WTC11 (cell line): Measurements from ENCODE around the gene GPC1. TPM values are rescaled to one million over a fixed set of nuclear protein-coding genes. Genes with fewer than 3 reads are reported as not detected.

Source experiments
- ATAC-seq: fragments of 200-7000 bp; cut with Tn5 transposase; 2 replicates; pipeline ENCODE4 v1.10.0; 2021; ENCODE audit warnings: mild to moderate bottlenecking, moderate library complexity
- CTCF ChIA-PET: fragments of 300-600 bp; sonication (Branson Sonifier 250); formaldehyde crosslinking; loops from one replicate; lab custom pipeline; 2021; ENCODE audit warnings: antibody characterized with exemption; lab: Charles Lee
- POLR2A ChIA-PET: fragments of 350-600 bp; sonication (Branson Sonifier 250); formaldehyde crosslinking; loops from one replicate; lab custom pipeline; 2021; ENCODE audit warnings: antibody characterized with exemption; lab: Charles Lee
- DNase-seq: peaks from one replicate; pipeline ENCODE4 v3.0.0; 2021; ENCODE audit warnings: low spot score
- H3K27ac Mint-ChIP-seq: 2 replicates; pipeline ENCODE4 v1.8.0; 2021; ENCODE audit warnings: mixed read lengths
- H3K27me3 Mint-ChIP-seq: 2 replicates; pipeline ENCODE4 v1.8.0; 2021; ENCODE audit warnings: low read depth, mild to moderate bottlenecking, moderate library complexity, mixed read lengths
- H3K36me3 Mint-ChIP-seq: 2 replicates; pipeline ENCODE4 v1.8.0; 2021; ENCODE audit warnings: mixed read lengths
- H3K4me1 Mint-ChIP-seq: 2 replicates; pipeline ENCODE4 v1.8.0; 2022; ENCODE audit warnings: mixed read lengths
- H3K4me3 Mint-ChIP-seq: 2 replicates; pipeline ENCODE4 v1.8.0; 2021; ENCODE audit warnings: mild to moderate bottlenecking, moderate library complexity, mixed read lengths
- H3K9me3 Mint-ChIP-seq: 2 replicates; pipeline ENCODE4 v1.8.0; 2021; ENCODE audit warnings: mixed read lengths
- ELF4 ChIP-seq: sonication (generic); formaldehyde crosslinking; IDR thresholded peaks from 2 replicates; pipeline ENCODE4 v1.8.1; 2022; ENCODE audit warnings: low read depth, mild to moderate bottlenecking, moderate library complexity, missing genetic modification reagents
- FOXP1 ChIP-seq: sonication (generic); formaldehyde crosslinking; IDR thresholded peaks from 2 replicates; pipeline ENCODE4 v1.8.0; 2022; ENCODE audit warnings: missing genetic modification reagents, mild to moderate bottlenecking, moderate library complexity, borderline replicate concordance
- KAT7 ChIP-seq: sonication (generic); formaldehyde crosslinking; IDR thresholded peaks from 2 replicates; pipeline ENCODE4 v1.8.1; 2023; ENCODE audit warnings: missing genetic modification reagents, mild to moderate bottlenecking, borderline replicate concordance
- MXD4 ChIP-seq: fragments of 250-450 bp; sonication (Bioruptor Pico); IDR thresholded peaks from 2 replicates; pipeline ENCODE4 v1.8.0; 2021; ENCODE audit warnings: mild to moderate bottlenecking, moderate library complexity, borderline replicate concordance
- NFE2L1 ChIP-seq: sonication (generic); formaldehyde crosslinking; IDR thresholded peaks from 2 replicates; pipeline ENCODE4 v1.8.1; 2023; ENCODE audit warnings: missing genetic modification reagents
- NFYB ChIP-seq: sonication (generic); formaldehyde crosslinking; conservative IDR thresholded peaks from 2 replicates; pipeline ENCODE4 v1.8.0; 2022; ENCODE audit warnings: low read depth, missing genetic modification reagents
- NR2C2 ChIP-seq: sonication (generic); formaldehyde crosslinking; IDR thresholded peaks from 2 replicates; pipeline ENCODE4 v1.8.0; 2022; ENCODE audit warnings: mild to moderate bottlenecking, missing genetic modification reagents
- PRRX2 ChIP-seq: fragments of 250-450 bp; sonication (Bioruptor Pico); IDR thresholded peaks from 2 replicates; pipeline ENCODE4 v1.8.0; 2021; ENCODE audit warnings: mild to moderate bottlenecking
- RELA ChIP-seq: sonication (generic); formaldehyde crosslinking; IDR thresholded peaks from 2 replicates; pipeline ENCODE4 v1.8.1; 2022; ENCODE audit warnings: missing genetic modification reagents, mild to moderate bottlenecking, borderline replicate concordance
- SOX15 ChIP-seq: fragments of 250-450 bp; sonication (Bioruptor Pico); IDR thresholded peaks from 2 replicates; pipeline ENCODE4 v1.9.0; 2021; ENCODE audit warnings: mild to moderate bottlenecking
- TCF7 ChIP-seq: sonication (generic); formaldehyde crosslinking; IDR thresholded peaks from 2 replicates; pipeline ENCODE4 v1.8.0; 2022; ENCODE audit warnings: mild to moderate bottlenecking, low read depth, missing genetic modification reagents, moderate library complexity
- TEAD1 ChIP-seq: sonication (generic); formaldehyde crosslinking; IDR thresholded peaks from 2 replicates; pipeline ENCODE4 v1.8.0; 2022; ENCODE audit warnings: mild to moderate bottlenecking, missing genetic modification reagents
- ZNF263 ChIP-seq: sonication (generic); formaldehyde crosslinking; IDR thresholded peaks from 2 replicates; pipeline ENCODE4 v1.8.1; 2022; ENCODE audit warnings: low read depth, mild to moderate bottlenecking, moderate library complexity, missing genetic modification reagents
- ZNF317 ChIP-seq: sonication (generic); formaldehyde crosslinking; IDR thresholded peaks from 2 replicates; pipeline ENCODE4 v1.8.1; 2023; ENCODE audit warnings: low read depth, mild to moderate bottlenecking, moderate library complexity, missing genetic modification reagents, borderline replicate concordance
- ZNF396 ChIP-seq: fragments of 250-450 bp; sonication (Bioruptor Pico); IDR thresholded peaks from 2 replicates; pipeline ENCODE4 v1.8.0; 2021; ENCODE audit warnings: mild to moderate bottlenecking, moderate library complexity, borderline replicate concordance
- total RNA-seq: library from RNA; stranded (reverse); gene quantifications from 3 replicates; pipeline ENCODE4 v1.2.3, GENCODE V29; 2021
- TF ChIP-seq, protein P1 (sequence below): fragments of 250-450 bp; sonication (Bioruptor Pico); IDR thresholded peaks from 2 replicates; pipeline ENCODE4 v1.9.0; 2021; ENCODE audit warnings: moderate library complexity, mild to moderate bottlenecking, inconsistent platforms, borderline replicate concordance
- TF ChIP-seq, protein P2 (sequence below): sonication (generic); formaldehyde crosslinking; IDR thresholded peaks from 2 replicates; pipeline ENCODE4 v1.8.0; 2023; ENCODE audit warnings: missing genetic modification reagents
- TF ChIP-seq, protein P3 (sequence below): sonication (generic); formaldehyde crosslinking; IDR thresholded peaks from 2 replicates; pipeline ENCODE4 v1.8.0; 2023; ENCODE audit warnings: mild to moderate bottlenecking, missing genetic modification reagents
- TF ChIP-seq, protein P4 (sequence below): fragments of 250-450 bp; sonication (Bioruptor Pico); IDR thresholded peaks from 2 replicates; pipeline ENCODE4 v1.9.0; 2021; ENCODE audit warnings: mild to moderate bottlenecking, borderline replicate concordance

The GPC1 gene
- total RNA-seq, 1 experiment from 2014 or later, result 41.5 TPM

DNA sequence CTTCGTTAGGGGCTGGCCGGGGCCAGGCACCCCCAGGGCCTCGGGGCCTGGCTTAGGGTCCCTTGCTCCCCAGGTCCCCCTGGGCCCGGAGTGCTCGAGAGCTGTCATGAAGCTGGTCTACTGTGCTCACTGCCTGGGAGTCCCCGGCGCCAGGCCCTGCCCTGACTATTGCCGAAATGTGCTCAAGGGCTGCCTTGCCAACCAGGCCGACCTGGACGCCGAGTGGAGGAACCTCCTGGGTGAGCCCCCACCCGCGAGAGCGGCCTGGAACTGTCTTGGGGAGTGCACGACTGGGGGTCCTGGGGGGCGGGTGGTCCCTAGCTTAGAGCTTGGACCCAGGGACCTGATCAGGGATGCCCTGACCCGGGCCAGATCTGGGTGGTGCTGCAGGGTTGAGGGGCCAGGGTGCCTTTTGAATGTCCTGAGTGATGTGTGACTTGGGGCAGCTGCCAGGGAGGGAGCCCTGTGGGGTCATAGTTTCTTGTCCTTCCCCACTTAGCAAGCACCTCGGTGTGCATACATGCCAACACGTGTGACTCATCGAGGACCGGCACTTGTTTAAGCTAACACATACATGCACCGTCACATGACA, 27.9 kb downstream of the GPC1 start:
- no peak for DNase-seq
- ChIA-PET CTCF (no interaction called here), POLR2A (no interaction called here)
- no peak for ATAC-seq
- Mint-ChIP-seq H3K4me1 (no peaks in the 10 kb centered on the region; the same call in 1 of the 2 replicates), H3K9me3 (no peaks in the 10 kb centered on the region), H3K36me3 (peaks cover 7% of the 10 kb centered on the region; the same call in 1 of the 2 replicates), H3K27ac (no peak overlapping the region), H3K4me3 (no peak overlapping the region), H3K27me3 (no peaks in the 10 kb centered on the region)
- no peak for TF ChIP-seq ZNF263 (CRISPR knock-in tag)
- TF ChIP-seq SOX15 (CRISPR knock-in tag), result no peak
- TF ChIP-seq TEAD1 (CRISPR knock-in tag), result no peak
- TF ChIP-seq, protein P1, sequence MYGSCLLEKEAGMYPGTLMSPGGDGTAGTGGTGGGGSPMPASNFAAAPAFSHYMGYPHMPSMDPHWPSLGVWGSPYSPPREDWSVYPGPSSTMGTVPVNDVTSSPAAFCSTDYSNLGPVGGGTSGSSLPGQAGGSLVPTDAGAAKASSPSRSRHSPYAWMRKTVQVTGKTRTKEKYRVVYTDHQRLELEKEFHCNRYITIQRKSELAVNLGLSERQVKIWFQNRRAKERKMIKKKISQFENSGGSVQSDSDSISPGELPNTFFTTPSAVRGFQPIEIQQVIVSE (CRISPR knock-in tag), result no peak
- no peak for TF ChIP-seq RELA (CRISPR knock-in tag)
- no peak for TF ChIP-seq PRRX2 (CRISPR knock-in tag)
- no peak for TF ChIP-seq NR2C2 (CRISPR knock-in tag)
- no peak for TF ChIP-seq NFYB
- no peak for TF ChIP-seq MXD4 (CRISPR knock-in tag)
- no peak for TF ChIP-seq TCF7 (CRISPR knock-in tag)
- no peak for TF ChIP-seq FOXP1 (CRISPR knock-in tag)
- no peak for TF ChIP-seq ZNF396 (CRISPR knock-in tag)
- TF ChIP-seq, protein P2, sequence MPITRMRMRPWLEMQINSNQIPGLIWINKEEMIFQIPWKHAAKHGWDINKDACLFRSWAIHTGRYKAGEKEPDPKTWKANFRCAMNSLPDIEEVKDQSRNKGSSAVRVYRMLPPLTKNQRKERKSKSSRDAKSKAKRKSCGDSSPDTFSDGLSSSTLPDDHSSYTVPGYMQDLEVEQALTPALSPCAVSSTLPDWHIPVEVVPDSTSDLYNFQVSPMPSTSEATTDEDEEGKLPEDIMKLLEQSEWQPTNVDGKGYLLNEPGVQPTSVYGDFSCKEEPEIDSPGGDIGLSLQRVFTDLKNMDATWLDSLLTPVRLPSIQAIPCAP (CRISPR knock-in tag), result no peak
- TF ChIP-seq, protein P3, sequence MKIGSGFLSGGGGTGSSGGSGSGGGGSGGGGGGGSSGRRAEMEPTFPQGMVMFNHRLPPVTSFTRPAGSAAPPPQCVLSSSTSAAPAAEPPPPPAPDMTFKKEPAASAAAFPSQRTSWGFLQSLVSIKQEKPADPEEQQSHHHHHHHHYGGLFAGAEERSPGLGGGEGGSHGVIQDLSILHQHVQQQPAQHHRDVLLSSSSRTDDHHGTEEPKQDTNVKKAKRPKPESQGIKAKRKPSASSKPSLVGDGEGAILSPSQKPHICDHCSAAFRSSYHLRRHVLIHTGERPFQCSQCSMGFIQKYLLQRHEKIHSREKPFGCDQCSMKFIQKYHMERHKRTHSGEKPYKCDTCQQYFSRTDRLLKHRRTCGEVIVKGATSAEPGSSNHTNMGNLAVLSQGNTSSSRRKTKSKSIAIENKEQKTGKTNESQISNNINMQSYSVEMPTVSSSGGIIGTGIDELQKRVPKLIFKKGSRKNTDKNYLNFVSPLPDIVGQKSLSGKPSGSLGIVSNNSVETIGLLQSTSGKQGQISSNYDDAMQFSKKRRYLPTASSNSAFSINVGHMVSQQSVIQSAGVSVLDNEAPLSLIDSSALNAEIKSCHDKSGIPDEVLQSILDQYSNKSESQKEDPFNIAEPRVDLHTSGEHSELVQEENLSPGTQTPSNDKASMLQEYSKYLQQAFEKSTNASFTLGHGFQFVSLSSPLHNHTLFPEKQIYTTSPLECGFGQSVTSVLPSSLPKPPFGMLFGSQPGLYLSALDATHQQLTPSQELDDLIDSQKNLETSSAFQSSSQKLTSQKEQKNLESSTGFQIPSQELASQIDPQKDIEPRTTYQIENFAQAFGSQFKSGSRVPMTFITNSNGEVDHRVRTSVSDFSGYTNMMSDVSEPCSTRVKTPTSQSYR (CRISPR knock-in tag), result no peak
- TF ChIP-seq ELF4 (CRISPR knock-in tag), result no peak
- TF ChIP-seq KAT7, result no peak
- TF ChIP-seq NFE2L1, result no peak
- TF ChIP-seq, all 79 proteins: peak for 0

DNA sequence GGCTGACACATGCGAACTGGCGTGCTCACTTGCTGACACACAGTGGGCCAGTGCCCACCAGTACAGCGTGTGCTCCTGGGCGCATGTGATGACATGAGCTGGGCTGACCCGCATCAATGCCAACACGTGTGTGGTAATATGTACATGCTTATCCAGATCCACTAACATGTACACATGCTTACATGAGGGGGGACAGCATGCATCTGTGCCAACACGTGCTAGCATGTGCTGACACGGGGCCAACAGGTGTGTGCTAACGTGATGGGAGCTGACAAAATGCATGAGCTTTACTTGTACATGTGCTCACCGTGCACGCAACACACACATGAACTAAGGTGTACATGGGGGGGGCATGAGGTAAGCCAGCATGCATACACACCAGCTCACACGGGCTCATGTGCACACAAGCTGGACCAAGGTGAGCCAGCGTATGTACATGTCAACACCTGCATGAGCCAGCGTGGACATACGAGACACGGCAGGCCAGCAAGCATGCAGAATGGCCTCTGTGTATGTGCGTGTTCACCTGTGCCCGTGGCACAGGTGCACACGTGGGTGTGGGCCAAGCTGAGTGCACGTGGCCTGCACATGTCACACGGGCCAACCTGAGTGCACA, 28.5 kb downstream of the GPC1 start:
- no peak for ATAC-seq
- TF ChIP-seq, protein P4, sequence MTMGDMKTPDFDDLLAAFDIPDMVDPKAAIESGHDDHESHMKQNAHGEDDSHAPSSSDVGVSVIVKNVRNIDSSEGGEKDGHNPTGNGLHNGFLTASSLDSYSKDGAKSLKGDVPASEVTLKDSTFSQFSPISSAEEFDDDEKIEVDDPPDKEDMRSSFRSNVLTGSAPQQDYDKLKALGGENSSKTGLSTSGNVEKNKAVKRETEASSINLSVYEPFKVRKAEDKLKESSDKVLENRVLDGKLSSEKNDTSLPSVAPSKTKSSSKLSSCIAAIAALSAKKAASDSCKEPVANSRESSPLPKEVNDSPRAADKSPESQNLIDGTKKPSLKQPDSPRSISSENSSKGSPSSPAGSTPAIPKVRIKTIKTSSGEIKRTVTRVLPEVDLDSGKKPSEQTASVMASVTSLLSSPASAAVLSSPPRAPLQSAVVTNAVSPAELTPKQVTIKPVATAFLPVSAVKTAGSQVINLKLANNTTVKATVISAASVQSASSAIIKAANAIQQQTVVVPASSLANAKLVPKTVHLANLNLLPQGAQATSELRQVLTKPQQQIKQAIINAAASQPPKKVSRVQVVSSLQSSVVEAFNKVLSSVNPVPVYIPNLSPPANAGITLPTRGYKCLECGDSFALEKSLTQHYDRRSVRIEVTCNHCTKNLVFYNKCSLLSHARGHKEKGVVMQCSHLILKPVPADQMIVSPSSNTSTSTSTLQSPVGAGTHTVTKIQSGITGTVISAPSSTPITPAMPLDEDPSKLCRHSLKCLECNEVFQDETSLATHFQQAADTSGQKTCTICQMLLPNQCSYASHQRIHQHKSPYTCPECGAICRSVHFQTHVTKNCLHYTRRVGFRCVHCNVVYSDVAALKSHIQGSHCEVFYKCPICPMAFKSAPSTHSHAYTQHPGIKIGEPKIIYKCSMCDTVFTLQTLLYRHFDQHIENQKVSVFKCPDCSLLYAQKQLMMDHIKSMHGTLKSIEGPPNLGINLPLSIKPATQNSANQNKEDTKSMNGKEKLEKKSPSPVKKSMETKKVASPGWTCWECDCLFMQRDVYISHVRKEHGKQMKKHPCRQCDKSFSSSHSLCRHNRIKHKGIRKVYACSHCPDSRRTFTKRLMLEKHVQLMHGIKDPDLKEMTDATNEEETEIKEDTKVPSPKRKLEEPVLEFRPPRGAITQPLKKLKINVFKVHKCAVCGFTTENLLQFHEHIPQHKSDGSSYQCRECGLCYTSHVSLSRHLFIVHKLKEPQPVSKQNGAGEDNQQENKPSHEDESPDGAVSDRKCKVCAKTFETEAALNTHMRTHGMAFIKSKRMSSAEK (CRISPR knock-in tag), result no peak
- TF ChIP-seq ZNF317 (CRISPR knock-in tag), result no peak
- POLR2A ChIA-PET, result no interaction called here
- no peak overlapping the region for H3K4me3 Mint-ChIP-seq
- H3K4me1 Mint-ChIP-seq, result no peaks in the 10 kb centered on the region
- peaks cover 7% of the 10 kb centered on the region; the same call in 1 of the 2 replicates for H3K36me3 Mint-ChIP-seq
- no peaks in the 10 kb centered on the region for H3K27me3 Mint-ChIP-seq
- H3K27ac Mint-ChIP-seq, result no peak overlapping the region
- no peak for DNase-seq
- CTCF ChIA-PET, result no interaction called here
- H3K9me3 Mint-ChIP-seq, result no peaks in the 10 kb centered on the region
